ENCODE data around the gene ARMC9.
"Not testable (repeated sequence)": the region's sequence is repeated elsewhere in the genome, so short reads cannot be mapped to it uniquely, and the experiment has no call there.

Gene ARMC9, protein sequence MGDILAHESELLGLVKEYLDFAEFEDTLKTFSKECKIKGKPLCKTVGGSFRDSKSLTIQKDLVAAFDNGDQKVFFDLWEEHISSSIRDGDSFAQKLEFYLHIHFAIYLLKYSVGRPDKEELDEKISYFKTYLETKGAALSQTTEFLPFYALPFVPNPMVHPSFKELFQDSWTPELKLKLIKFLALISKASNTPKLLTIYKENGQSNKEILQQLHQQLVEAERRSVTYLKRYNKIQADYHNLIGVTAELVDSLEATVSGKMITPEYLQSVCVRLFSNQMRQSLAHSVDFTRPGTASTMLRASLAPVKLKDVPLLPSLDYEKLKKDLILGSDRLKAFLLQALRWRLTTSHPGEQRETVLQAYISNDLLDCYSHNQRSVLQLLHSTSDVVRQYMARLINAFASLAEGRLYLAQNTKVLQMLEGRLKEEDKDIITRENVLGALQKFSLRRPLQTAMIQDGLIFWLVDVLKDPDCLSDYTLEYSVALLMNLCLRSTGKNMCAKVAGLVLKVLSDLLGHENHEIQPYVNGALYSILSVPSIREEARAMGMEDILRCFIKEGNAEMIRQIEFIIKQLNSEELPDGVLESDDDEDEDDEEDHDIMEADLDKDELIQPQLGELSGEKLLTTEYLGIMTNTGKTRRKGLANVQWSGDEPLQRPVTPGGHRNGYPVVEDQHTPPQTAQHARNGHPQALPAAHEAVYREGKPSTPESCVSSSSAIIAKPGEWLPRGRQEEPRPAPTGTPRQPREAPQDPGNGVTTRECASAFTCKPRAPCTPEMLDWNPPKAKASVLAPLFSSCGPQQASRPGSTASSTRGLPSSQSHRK

DNA sequence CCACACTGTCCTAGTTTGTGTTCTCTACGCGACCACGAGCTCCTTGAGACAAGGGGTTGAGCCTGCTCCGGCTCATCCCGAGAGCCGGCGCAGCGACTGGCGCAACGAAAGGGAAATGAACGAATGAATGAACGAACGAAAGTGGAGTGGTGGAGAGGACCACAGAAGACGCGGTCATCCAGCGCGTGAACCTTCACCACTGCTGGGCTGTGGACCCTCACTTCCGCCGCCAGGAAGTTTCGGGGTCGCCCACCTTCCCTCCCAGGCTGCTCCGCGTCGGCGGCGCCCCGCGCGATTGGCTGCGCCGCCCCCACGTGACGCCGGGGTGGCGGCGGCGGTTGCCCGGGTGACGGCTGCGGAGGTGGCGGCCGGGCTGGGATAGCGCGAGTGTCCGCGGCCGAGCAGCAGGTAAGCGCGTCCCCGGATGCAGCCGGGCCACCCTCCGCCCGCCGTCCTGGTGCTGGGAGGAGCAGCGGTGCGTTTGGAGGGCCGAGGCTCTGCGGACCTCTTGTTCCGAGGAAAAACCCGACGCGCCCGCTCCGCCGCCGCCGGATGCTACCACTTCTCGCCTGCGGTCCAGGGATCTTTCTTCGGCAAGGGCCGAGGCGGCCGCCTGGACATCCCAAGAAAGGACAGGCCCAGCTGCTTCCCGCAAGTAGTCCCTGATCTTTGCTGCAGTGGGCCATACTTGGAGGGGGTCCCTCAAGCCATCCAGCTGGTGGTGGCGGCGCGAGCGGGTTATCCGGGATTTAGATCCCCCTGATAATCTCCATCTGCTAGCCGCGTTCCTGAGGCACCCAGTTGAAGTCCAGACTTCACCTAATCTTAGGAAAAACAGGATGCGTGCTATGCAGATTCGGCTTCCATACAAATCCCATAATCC is at the start of gene ARMC9:
Gene ARMC9, plus strand, starts transcription at position 341 of the 883 bp plus-strand sequence. CDS start 7,608 bp downstream, outside the sequence.
- DNase-seq: peak; percentile 16

- no peak for DNase-seq
These were observed 45.5 kb upstream of the ARMC9 start for GRCh38 chr2:231152800-231153557.

DNA sequence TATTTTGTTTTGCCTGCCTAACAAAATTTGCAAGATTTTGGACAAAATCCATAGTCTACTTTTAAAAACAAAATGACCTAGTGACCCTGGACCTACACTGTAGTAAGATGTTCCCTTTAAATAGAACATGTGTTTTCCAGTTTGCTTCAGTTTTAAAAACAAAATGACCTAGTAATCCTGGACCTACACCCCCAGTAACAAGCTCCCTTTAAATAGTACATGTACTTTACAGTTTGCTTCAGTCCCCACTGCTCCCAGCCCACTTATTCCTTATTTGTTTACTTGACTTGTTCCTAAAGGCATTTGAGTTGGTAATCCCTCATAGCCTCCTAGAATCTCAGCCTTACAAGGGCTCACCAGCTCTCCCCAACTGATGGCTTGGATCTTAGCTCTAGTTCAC is 39.1 kb upstream of the ARMC9 start:
- DNase-seq: no peak

- no peak for DNase-seq
These were observed 37.7 kb upstream of the ARMC9 start for GRCh38 chr2:231160701-231161100.

DNA sequence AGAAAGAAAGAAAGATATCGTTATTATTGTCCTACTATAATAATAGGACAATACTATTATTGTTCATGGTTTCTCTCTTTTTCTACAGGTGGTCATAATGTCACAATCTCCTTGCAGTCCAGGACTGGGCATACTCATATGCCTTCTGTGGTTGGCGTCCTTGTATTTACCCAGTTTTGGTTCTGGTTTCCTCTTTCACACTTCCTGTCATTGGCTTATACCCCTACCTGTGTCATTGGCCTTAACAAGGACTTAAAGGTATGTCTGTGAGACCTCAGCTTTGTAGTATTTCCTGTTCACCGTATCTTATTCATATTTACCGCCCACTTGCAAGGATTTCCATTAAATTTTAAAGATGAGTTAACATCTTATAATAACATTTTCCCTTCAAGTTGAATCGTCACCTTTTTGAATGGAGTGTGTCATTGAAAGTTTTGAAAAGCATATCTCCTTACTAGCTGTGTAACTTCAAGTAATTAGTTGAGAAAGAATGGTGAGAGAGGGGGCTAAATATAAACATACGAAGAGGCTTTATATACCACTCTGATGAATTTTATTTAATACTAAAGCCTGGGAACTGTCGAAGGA is 37.1 kb upstream of the ARMC9 start:
- DNase-seq: no peak

- no peak for DNase-seq
These were observed 36.5 kb upstream of the ARMC9 start for GRCh38 chr2:231161877-231162329.

- DNase-seq: no peak
These were observed 35.4 kb upstream of the ARMC9 start for GRCh38 chr2:231163011-231163410.

DNA sequence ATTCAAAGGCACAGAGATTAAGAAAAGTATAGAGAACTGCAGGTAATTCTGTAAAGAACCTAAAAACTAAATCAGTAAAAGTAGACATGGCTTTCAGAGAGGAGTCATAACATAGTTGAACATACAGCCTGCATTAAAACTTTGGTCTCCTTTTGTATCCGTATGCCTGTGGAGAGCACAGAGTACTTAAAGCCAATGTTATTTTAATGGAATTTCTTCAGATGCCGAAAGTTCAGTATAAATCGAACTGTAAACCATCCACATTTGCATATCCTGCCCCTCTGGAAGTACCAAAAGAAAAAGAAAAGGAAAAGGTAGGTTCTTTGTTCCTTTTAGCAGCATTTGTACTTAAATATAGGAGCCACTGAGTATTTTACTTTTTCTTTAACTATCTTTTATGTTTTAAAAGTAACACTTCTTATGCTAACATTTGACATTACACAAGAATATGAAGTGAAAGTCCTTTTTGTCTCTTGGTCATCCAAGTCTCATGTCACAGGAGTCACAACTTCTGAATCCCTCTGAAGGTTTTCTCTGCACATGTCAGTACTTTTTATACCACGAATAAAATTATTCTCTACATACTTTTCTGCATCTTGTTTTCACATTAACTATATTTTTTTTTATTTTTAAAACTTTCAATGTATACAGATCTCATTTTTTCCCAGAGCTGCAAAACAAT is 34.9 kb upstream of the ARMC9 start:
- DNase-seq: no peak

- DNase-seq: no peak
These were observed 30.5 kb upstream of the ARMC9 start for GRCh38 chr2:231167745-231168459.

DNA sequence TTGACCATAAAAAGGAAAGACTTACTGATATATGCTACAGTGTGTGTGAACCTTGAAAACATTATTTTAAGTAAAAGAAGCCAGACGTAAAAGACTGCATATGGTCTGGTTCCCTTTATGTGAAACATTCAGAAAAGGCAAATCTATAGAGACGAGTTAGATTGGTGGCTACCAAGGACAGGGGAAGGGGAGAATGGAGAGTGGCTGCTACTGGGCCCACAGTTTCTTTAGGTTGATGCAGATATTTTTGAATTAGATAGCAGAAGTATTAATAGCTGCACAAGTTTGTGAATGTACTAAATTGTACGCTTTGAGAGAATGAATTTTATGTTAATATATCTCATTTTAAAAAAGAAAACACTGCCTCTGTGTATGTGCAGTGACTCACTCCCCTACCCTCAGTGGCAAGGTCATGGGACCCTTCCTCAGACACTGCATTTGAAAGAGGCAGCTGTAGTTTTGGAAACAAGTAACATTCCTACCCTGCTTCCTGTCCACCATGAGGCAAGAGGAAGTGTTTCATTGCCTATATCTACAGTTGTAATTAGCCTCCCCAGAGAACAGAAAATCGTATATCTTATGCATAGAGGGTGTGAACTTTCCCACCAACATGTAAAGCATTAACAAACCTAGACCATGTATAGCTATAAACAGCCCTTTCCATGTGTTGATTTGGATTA is 29.8 kb upstream of the ARMC9 start:
- no peak for DNase-seq

DNA sequence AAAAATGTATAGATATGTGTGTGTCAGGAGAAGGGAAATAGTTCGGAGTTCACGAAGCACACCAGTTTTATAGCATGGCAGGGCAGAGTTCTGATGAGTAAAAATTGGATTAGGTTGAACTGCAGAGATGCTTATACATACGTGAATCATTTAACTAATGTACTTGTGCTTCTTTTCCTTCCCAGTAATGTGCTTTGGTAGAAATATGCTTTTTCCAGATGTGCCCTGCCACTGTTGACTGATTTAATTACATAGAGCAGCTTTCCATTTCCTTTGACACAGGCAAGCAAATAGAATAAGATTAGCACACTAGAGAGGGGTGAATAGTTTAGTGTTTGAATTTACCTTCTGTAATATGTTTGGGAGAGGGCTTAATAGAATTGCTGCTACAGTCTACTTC is 28.9 kb upstream of the ARMC9 start:
- DNase-seq: no peak

- no peak for DNase-seq
These were observed 28.4 kb upstream of the ARMC9 start for GRCh38 chr2:231170055-231170454.

DNA sequence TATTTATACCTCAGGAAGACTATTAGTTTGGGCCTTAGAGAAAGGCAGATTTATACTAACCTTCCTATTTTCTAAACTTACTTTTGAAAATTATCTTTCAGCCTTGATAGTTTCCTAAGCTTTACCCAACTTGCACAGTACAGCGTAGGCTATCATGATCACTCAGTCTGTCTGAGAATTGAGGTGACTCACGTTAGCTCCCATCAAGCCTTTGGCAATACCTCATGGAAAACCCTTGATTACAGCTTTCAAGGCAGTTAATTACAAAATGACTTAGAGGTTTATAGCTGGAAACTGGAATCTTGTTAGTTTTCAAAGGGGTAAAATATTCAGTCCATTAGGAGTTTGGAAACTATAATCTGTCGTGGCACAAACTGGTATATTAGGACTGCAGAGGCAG is 26.4 kb upstream of the ARMC9 start:
- no peak for DNase-seq

- no peak for DNase-seq
These were observed 24.2 kb upstream of the ARMC9 start for GRCh38 chr2:231174211-231174651.

- DNase-seq: no peak
These were observed 22.4 kb upstream of the ARMC9 start for GRCh38 chr2:231176066-231176465.

DNA sequence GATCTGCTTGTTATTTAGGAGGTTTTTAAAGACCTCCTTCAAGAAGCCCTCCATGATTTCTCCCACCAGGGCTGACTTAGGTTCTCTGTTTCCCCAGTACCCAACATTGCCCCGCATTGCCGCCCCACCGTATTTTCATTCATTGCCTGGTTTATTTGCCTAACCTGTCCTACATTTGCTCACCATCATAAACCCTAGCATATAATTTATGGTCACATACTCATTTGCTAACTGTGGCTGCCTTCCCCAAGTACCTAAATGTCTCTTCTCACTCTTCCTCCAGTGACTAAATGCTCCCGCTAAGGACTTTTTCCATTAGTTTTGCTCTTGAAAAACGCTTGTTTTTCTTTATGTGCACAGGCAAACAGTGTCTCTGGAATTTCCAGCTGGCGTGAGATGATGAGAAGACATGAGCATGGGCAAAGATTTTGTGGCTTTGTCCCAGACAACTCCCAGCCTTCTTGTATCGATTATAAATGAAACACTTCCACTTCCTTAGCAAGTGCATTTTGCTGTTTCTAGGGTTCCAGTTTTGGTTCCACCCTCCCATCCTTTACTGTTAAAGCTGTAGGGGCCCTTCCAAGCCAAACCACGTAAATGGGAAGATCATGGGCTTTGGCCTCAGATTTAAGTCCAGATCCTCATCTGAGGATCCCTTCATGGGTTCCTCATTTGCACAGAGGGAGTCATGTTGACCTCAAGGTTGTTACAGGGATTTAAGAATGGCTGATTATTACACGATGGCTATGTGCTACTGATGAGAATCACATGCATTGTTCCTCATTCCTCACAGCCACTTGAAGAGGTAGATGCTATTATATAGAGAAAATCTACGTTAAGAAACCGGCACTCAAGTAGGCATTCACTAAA is 21.0 kb upstream of the ARMC9 start:
- DNase-seq: no peak

DNA sequence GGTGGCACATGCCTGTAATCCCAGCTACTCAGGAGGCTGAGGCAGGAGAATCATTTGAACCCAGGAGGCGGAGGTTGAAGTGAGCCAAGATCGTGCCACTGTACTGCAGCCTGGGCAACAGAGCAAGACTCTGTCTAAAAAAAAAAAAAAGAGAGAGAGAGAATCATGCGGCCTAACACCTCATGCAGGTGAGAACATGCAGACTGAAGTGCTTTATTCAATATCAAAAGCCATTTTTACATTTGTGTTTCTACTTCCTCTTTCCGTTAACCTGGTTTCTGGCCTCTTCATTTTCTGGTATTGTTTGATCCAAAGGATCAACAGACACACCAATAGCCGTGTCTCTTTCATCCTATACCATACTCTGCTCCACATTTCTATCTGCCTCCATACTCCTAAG is 19.6 kb upstream of the ARMC9 start:
- DNase-seq: not testable (repeated sequence)

DNA sequence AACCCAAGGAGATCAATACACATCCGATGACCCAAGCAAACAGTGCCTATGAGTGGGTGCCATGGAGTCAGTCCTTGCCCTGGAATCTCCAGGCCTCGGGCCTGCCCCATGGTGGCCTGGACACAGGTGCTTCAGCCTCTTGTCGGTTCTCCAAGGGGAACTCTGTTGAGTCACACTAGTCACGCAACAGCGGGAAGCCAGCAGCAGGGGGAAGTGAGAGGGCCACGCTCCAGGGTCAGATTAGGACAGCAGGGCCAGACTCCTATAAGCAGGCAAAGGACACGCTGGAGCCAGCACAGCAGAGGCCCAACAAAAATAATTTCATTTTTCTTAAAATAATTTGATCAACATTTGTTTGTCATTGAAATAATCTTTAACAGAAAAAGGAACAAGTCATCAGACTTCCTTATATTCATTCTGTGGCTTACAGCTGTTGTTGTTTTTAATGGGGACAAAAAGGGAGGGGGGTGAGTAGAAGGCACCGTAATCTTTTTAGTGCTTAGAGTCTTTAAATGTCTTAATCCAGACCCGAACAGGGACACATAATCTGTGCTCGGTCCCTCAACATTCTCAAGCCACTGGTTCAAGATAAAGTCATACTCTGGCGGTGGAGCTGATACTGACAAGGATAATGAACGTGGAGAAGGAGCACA is 16.4 kb upstream of the ARMC9 start:
- no peak for DNase-seq
